HG02885 (cell line): ENCODE results near the gene IGLL5.
A peak's percentile ranks its signal among the peaks of the same experiment; 100 is the strongest.

ENCODE experiments used
- ATAC-seq: cut with Tn5 transposase; IDR thresholded peaks from one replicate; pipeline ENCODE4 v1.9.1; 2021; ENCODE audit warnings: mild to moderate bottlenecking; ENCODE audit not compliant: unreplicated experiment, poor library complexity

Gene IGLL5

DNA sequence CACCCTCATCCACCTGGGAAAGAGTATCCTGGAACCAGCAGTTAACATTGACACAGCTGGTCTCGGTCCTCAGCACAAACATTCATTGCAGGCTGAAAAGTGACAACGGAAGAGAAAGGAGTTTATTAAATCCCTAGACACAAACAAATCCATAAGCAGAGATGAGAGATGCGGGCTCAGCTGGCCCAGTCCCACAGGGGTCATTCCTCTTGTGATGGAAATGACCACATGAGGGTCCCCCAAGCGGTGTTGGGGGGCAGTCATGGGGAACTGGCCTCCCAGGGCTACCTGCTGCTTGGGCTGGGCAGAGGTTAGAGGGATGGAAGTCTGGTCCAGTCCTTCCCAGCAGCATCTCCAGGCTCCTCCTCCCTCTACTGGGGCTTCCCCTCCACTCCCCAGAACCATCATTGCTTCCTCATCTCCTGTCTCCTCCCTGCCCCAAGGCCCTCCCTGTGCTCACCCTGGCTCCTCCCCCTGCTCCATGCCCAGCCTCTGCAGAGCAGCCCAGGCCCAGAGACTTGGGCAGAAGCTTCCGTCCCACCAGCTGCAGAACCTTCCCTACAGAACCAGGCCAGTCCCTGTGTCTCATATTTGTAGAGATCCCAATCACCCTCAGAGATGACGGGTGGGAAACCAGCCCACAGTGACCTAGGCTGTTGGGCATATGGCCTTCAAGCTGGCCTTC lies 5.4 kb upstream of the IGLL5 start:
- no peak for ATAC-seq

DNA sequence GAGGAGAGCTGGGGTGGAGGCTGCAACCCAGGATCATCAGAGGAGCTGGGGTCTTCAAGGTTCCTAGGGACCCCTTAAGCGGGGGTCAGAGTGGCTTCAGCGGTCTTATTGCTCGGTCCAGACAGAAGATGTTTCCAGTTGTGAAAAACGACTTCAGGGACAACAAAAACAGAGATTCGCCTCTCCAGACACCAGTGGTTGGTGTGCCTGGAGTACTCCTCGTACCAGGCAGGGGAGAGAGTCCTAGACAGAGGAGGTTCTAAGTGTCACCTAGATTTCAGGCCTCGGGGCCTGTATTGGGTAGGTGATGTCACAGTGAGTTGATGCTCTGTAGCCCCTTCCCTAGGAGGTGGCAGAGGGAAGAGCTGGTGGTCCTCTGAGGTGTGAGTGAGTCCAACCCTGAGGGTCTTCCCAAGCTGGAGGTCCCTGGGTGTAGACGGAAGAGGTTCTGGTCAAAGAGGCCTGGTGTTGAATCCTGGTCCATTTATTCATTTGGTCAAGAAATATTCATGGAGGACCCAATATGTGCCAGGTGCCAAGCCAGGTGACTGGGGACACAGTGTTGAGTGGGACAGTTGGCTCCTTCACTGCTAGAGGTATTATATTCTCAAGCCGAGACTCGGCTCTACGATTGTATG lies 4.4 kb upstream of the IGLL5 start:
- ATAC-seq: no peak

DNA sequence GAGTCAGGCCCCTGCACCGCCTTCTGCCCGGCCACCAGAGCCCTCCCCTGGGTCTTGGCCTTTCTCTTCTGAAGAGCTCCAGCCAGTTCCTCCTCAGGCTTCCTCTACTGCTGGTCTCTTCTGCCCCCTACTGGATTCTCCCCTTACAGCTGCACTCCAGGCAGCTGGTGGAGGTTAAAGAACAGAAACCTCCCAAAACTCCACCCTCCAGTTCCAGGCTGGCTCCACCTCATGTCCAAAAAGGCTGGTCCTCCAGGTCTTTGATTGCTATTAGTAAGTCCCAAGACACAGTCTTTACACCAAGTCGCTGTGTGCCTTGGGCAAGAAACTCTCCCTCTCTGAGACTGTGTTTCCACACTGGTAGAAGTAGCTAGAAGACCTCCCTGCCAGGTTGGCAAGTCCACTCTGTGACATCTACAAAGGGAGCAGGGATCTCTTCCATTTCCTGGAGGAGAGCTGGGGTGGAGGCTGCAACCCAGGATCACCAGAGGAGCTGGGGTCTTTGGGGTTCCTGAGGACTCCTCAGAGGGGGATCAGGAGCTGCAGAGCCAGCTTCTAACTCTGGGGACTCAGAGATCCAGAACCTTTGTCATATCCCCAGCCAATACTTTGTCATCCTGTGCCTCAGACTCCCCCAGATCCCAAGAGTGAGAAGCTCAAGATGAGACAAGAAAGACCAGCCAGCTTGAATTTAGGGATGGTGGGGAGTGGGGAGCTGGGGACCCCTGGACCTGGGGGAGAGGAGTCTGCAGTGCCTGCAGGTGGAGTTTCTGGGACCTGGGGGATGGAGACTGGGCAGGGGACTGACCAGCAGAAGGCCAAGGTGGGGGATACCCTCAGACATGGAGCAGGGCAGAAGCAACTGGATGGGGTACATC lies 3.4 kb upstream of the IGLL5 start:
- ATAC-seq: peak; percentile 40

DNA sequence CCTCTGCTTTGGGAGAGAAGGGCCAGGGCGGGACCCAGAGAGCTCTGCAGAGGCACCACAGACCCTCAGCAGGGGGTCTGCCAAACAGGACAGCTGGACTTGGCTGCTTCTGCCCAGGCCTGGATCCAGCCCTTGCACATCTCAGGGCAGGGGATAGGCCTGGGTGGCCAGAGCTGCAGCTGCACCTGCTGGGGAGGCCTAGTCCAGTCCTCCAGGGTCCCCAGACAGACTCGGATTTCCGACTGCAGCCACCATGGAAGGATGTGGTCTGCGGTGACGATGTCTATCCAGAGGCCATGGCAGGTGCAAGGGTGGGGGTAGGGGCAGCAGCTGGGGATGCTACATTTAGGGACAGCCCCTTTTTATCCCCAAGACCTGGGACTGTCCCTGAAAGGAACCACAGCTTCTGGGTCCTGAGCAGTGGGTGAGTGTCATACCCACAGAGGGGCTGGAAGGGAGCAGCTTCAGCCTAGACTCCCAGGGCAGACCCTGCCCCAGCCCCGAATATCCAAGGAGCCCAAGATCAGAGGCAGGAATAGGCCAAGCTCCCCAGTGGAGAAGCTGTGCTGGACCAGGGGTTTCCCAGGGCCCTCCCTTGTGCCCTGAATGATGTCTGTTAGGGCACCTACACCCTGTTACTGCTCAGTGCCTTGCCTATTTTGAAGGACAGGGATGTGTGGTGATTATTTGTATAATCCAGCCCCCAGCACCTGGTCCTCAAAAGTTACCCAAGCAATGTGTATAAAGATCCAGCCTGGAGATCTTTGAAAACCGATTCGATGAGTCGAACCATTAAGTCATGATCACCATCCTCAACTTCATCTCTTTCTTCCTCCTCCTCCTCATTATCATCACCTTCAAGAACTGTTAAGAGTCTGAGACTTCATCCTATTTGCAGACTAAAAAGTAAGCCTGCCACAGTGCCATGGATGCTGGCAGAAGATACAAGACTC lies 2.5 kb upstream of the IGLL5 start:
- ATAC-seq: peak; percentile 67

DNA sequence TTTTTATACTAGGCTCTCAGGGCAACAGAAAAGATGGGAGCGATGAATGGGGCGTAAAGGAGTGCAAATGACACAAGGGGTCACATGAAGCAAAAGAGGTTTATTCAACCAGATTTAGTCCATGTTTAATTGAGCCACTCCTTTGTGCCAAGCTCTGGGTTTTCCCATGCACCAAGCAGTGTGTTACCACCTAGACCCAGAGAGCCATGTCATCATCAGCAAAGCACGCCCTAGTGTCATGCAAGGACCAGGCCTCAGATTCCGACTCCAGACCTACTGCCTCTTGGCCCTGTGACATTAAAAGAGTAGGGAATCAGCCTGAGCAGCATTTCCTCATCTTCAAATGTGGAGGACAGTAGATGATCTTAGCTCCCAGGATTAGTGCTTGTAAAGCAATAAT lies 1.1 kb upstream of the IGLL5 start:
- no peak for ATAC-seq

DNA sequence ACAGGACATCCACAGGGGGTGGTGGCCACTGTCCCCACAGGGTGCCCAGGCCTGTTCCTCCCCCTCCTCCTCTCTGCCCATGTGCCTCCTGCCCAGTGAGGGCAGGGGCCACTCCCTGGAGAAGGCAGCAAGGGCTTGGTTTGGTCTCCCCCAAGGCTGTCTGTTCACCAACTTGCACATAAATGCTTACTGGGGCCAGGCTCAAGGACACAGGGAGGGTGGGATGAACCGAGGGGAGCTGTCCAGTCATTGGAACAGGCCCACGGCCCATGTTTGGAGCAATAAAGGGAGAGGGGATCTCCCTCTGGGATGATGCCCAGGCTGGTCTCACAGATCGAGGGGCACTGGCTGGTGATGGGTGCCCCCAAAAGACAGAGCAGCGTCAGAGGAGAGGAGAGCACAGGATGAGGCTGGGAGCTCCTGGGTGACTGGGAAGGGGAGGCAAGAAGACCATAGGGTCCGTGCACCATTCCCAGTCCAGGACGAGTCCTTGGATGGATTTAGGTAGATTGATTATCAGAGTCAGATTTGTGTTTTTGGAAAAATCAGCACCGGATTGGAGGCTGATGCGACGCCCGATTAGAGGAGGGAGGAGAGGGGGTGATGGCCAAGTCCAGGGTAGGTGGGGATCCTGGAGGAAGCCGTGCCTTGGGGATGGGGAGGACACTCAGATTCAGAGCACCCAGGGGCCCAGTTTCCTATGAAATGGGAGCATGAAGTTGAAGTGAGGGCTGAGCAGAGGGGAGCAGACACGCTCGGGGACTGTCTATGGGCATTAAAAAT lies 1.1 kb downstream of the IGLL5 start:
- no peak for ATAC-seq

DNA sequence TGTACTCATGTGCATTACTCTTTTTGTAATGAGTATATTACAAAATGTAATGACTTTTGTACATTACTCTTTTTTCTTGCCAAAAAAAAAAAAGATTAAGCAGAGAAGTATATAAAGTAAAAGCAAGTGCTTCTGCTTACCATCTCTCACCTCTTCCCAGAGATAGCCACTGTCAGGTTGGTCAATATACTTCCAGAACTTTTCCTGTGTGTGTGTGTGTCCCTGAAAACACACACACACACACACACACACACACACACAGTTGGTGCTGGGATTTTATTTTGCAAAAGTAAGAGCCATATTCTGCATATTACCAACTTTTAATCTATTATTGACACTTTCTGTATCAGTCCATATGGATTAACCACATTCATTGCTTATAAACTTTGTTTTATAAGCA lies 2.5 kb downstream of the IGLL5 start:
- no peak for ATAC-seq

DNA sequence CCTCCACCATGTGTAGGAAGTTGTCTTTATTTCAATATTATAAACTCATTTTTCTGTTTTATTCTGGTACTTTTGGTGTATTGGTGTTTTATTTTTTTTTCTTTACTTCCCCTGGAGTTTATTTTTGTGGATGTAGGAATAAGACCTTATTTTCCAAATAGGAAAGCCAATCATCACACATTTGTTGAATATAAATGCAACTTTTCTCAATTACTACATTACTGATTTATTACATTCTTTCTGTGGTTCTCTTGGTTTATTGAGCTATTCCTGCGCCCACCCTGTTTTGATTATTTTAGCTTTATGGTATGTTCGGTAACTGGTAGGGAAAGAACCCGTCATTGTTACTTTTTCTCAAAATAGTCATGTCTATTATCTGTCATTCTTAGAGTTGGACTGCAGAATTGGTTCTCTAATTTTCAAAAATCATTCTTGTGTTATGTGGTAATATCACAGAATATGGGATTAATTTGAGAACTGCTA lies 3.6 kb downstream of the IGLL5 start:
- ATAC-seq: no peak

DNA sequence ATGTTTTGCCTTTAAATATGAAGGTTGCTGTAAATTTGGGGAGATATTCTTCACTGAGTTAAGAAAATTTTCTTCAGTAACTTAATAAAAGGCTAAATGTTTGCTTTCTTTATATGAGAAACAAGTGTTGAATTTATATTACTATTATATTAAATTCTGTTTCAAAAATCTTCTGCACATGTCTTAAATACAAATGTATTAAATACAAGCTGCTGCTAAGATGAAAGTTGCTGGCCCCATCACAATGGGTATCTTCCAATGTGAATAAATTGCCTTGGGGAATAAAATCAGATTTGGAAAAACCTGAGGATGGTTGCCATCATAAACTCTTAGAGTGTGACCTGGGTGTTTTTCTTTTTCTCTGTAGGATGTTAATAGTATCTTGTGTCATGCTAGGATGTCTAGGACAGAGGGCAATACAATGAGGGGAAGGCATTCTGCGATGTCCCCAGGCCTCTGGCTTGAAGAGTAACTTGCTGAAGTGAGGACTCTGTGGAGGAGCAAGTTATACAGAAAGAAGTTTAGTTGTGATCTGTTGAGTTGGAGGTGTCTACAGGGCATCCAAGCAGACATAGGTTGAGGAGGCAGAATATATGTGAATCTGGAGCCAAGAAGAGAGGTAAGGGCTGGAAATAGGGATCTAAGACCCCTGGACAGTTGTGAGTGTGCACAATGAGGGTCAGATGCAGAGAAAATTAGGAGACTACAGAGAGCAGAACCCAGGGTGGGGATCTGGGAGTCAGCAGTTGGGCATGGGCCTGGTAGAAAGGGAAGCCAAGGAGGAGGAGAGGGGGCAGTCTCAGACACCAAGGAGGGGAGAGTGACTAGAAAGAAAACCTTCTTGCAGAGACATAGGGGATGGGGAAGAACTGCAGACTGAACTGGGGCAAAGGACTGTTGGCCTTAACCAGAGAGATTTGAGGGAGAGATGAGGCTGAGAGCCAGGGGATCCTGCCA lies 4.8 kb downstream of the IGLL5 start:
- ATAC-seq: no peak

DNA sequence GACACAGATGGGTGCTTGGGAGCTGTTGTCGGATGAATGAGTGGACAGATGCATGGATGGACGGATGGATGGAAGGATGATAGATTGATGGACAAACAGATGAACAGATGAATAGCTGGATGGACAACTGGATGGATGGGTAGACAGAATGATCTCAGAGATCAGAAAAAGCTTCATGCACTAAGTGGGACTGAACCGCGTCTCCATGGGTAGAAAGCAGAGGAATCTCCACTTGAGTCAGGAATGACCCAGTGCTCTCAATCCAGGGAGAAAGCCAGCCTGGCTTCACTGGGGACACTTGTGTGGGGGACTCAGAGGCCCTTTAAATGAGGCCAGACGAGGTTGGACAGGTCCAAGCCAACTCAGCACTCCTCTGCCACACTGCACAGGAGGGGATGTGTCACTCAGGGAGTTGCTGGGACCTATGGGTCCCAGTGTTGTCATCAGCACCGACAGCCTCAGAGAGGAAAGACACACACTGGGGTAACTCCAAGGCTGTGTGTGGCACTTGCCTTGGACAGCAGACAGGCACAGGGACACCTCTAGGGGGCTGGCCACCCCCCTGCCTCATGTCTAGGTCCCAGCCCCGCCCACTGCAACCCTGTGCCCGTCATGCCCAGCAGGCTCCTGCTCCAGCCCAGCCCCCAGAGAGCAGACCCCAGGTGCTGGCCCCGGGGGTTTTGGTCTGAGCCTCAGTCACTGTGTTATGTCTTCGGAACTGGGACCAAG lies 5.6 kb downstream of the IGLL5 start:
- no peak for ATAC-seq

DNA sequence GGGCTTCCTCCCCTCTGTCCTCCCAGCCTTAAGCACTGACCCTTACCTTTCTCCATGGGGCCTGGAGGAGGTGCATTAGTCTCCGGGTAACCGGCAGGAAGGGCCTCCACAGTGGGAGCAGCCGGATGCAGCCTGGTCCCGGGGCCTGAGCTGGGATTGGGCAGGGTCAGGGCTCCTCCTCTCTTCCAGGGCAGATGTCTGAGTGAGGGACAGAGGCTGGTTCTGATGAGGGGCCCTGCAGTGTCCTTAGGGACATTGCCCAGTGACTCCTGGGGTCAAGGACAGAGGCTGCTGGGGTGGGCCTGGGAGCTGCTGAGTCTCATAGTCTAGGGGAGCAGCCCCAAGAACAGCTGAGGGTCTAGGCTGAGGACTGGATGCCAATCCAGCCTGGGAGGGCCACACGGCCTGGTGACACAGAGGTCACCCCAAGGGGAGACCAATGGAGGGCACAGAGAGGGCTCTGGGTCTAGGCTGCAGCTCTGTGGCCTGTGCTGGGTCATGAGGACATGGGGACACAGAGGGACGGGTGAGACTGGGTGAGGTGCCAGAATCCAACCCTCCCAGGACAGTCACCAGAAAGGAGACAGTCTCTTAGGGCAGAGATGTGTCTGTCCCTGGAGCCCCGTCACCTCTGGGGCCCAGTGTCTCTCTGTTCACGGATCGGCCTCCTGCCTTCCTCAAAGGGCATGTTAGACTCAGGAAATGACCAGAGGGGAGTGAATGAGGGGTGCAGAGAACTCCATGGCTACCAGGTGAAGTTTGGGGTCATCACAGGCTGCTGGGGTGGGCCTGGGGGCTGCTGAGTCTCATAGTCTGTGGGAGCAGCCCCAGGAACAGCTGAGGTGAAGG lies 6.5 kb downstream of the IGLL5 start:
- no peak for ATAC-seq

DNA sequence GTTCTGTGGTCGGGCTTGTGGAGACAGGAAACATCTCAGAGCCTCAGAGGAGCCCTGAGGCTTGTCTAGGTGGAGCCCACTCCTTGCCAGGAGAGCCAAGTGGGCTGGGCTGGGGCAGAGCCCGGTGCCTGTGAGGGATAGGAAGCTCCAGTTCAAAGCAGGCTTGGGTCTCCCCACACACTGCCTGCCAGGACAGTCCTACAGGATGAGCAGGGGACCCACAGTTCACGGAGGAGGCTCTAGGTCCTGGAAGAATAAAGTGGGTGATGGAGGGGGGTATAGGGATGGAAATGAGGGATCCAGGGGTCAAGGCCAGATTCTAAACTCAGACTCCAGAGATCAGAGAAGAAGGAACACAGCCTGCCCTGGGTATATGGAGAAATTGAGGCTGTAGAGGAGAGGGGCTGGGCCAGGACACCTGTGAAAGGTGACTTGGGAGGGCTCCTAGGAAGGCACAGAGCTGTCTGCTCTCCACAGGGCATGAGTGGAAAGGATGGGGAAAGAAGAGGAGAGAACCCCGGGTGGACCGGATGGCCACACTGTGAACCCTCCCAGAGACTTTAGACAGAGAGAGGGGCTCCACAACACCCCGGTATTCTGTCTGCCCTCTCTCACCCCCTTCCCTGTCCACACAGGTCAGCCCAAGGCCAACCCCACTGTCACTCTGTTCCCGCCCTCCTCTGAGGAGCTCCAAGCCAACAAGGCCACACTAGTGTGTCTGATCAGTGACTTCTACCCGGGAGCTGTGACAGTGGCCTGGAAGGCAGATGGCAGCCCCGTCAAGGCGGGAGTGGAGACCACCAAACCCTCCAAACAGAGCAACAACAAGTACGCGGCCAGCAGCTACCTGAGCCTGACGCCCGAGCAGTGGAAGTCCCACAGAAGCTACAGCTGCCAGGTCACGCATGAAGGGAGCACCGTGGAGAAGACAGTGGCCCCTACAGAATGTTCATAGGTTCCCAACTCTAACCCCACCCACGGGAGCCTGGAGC lies 7.4 kb downstream of the IGLL5 start:
- ATAC-seq: no peak

DNA sequence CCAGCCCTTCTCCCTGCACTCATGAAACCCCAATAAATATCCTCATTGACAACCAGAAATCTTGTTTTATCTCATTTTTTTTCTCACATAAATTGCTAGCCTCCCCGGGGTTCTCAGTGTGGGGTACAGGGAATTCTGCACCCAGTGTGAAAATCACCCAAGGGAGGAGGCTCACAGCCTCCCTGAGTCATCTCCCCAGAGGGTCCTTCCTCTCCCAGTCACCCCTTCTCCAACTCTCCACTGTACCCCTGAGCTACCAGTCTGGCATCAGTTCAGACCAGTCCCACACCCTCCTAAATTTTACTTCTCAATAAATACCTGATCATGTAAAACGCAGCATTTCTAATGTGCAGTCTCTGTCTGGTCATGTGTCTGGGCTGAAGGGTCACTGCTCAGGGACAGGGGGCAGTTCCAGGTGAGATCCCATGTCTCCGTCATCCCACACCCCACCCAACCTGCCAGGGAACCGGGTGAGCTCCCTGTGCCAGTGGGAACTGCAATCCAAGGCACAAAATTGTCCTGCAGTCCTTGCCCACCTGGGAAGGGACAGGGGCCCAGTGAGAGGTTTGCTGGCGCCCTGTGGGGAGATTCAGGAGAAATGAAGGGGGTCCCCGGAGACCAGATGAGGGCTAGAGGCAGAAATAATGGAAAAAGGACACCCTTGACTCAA lies 8.3 kb downstream of the IGLL5 start:
- ATAC-seq: no peak

DNA sequence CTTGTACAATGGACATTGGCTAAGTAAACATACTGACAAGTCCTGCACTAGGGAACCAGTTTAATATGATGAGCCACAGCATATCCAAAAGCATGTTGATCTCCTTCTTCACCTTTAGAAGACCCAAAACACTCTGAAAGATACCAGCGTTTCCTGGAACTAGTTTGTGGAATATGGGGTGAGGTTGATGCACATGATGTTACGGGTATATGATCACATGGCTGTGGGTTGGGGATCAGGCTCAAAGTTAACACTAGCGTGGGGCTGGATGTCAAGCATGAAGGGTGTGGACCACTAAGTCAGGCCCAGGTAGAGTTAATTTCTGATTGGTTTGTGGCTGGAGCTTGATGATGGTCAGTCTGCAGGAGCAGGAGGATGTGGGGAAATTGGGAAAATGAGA lies 9.0 kb downstream of the IGLL5 start:
- no peak for ATAC-seq

DNA sequence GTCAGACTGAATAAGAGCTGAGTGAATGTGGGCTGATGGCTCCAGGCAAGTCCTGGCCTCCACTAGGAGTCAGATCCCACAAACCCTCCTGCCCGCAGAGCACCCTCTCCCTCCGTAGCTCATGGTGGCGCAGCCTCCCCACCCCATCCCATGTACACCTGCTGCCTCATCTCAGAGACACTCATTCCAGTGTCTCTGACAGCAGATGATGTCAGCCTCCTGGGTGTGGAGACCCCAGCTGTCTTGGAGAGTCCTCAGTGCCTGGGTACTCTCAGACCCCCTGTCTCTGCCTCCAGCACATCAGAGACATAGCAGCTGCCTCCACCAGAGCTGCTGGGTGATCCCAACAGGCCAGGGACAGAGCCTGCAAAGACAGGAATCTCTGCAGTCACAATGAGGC lies 9.5 kb downstream of the IGLL5 start:
- ATAC-seq: no peak
